Type B pancreatic cell (in vitro differentiated cells): ENCODE measurements around the gene THAP4. TPM values are rescaled to one million over a fixed set of nuclear protein-coding genes. Genes with fewer than 3 reads are reported as not detected.

Source experiments
- DNase-seq: peaks from one replicate; pipeline ENCODE4 v3.0.0; 2021; ENCODE audit warnings: mixed read lengths; ENCODE audit not compliant: unreplicated experiment; ENCODE audit errors: extremely low spot score
- H3K27ac Mint-ChIP-seq: 2 replicates; pipeline ENCODE4 v1.8.0; 2021; ENCODE audit warnings: mild to moderate bottlenecking, mixed read lengths
- H3K27me3 Mint-ChIP-seq: 2 replicates; pipeline ENCODE4 v1.8.0; 2021; ENCODE audit warnings: mixed read lengths
- H3K36me3 Mint-ChIP-seq: 2 replicates; pipeline ENCODE4 v1.8.0; 2021; ENCODE audit warnings: mixed read lengths
- H3K4me1 Mint-ChIP-seq: one replicate; pipeline ENCODE4 v1.8.0; 2021; ENCODE audit warnings: mixed read lengths; ENCODE audit not compliant: unreplicated experiment
- H3K4me3 Mint-ChIP-seq: 2 replicates; pipeline ENCODE4 v1.8.0; 2021; ENCODE audit warnings: mild to moderate bottlenecking, mixed read lengths
- H3K9me3 Mint-ChIP-seq: 2 replicates; pipeline ENCODE4 v1.8.0; 2021; ENCODE audit warnings: mixed read lengths
- total RNA-seq: library from RNA; stranded (reverse); gene quantifications from 2 replicates; pipeline ENCODE4 v1.2.1, GENCODE V29; 2021; ENCODE audit warnings: low replicate concordance
- TF ChIP-seq, protein P1 (sequence below): fragments of 200-600 bp; sonication (generic); conservative IDR thresholded peaks from 2 replicates; pipeline ENCODE4 v1.5.0; 2021; ENCODE audit warnings: antibody characterized with exemption, mild to moderate bottlenecking

THAP4 gene
- total RNA-seq, 1 donor from 2014 or later = 51.3 TPM

GRCh38 chr2:241542278-241542605 is 94.7 kb downstream of the THAP4 start:
- no peaks in the 10 kb centered on the region for H3K9me3 Mint-ChIP-seq
- no peaks in the 10 kb centered on the region for H3K36me3 Mint-ChIP-seq
- TF ChIP-seq, protein P1, sequence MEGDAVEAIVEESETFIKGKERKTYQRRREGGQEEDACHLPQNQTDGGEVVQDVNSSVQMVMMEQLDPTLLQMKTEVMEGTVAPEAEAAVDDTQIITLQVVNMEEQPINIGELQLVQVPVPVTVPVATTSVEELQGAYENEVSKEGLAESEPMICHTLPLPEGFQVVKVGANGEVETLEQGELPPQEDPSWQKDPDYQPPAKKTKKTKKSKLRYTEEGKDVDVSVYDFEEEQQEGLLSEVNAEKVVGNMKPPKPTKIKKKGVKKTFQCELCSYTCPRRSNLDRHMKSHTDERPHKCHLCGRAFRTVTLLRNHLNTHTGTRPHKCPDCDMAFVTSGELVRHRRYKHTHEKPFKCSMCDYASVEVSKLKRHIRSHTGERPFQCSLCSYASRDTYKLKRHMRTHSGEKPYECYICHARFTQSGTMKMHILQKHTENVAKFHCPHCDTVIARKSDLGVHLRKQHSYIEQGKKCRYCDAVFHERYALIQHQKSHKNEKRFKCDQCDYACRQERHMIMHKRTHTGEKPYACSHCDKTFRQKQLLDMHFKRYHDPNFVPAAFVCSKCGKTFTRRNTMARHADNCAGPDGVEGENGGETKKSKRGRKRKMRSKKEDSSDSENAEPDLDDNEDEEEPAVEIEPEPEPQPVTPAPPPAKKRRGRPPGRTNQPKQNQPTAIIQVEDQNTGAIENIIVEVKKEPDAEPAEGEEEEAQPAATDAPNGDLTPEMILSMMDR = no peak
- peaks cover 18% of the 10 kb centered on the region for H3K27me3 Mint-ChIP-seq
- H3K4me1 Mint-ChIP-seq = peaks cover 10% of the 10 kb centered on the region
- H3K4me3 Mint-ChIP-seq = no peak overlapping the region
- no peak for DNase-seq
- no peak overlapping the region for H3K27ac Mint-ChIP-seq

GRCh38 chr2:241541564-241542277 is 95.2 kb downstream of the THAP4 start:
- H3K36me3 Mint-ChIP-seq = no peaks in the 10 kb centered on the region
- no peak overlapping the region for H3K4me3 Mint-ChIP-seq
- H3K27me3 Mint-ChIP-seq = peaks cover 18% of the 10 kb centered on the region
- H3K4me1 Mint-ChIP-seq = peaks cover 10% of the 10 kb centered on the region
- TF ChIP-seq, protein P1 = no peak
- DNase-seq = no peak
- H3K9me3 Mint-ChIP-seq = no peaks in the 10 kb centered on the region
- no peak overlapping the region for H3K27ac Mint-ChIP-seq

- H3K9me3 Mint-ChIP-seq = no peaks in the 10 kb centered on the region
- TF ChIP-seq, protein P1 = no peak
- no peak for DNase-seq
- peak overlapping the region; percentile 74 for H3K4me3 Mint-ChIP-seq
- peaks cover 21% of the 10 kb centered on the region for H3K27me3 Mint-ChIP-seq
- no peaks in the 10 kb centered on the region for H3K36me3 Mint-ChIP-seq
- H3K27ac Mint-ChIP-seq = peak overlapping the region; percentile 76
- H3K4me1 Mint-ChIP-seq = peaks cover 10% of the 10 kb centered on the region
These were observed 96.0 kb downstream of the THAP4 start for GRCh38 chr2:241540771-241541561.

GRCh38 chr2:241540401-241540770 is 96.6 kb downstream of the THAP4 start:
- no peaks in the 10 kb centered on the region for H3K36me3 Mint-ChIP-seq
- peak overlapping the region; percentile 76 for H3K27ac Mint-ChIP-seq
- peaks cover 10% of the 10 kb centered on the region for H3K4me1 Mint-ChIP-seq
- H3K9me3 Mint-ChIP-seq = no peaks in the 10 kb centered on the region
- H3K27me3 Mint-ChIP-seq = peaks cover 21% of the 10 kb centered on the region
- DNase-seq = no peak
- peak overlapping the region; percentile 74 for H3K4me3 Mint-ChIP-seq
- TF ChIP-seq, protein P1 = no peak

- Mint-ChIP-seq H3K36me3 (no peaks in the 10 kb centered on the region), H3K9me3 (no peaks in the 10 kb centered on the region), H3K4me3 (peak overlapping the region; percentile 74), H3K4me1 (peaks cover 10% of the 10 kb centered on the region), H3K27ac (peak overlapping the region; percentile 76), H3K27me3 (peaks cover 21% of the 10 kb centered on the region)
- DNase-seq = no peak
- TF ChIP-seq, protein P1 = no peak
These were observed 97.2 kb downstream of the THAP4 start for GRCh38 chr2:241539616-241540374.
